ENCODE data around the gene RBMS3.

GRCh38 chr3:30026851-30027250 lies 746.0 kb downstream of the RBMS3 start:
- no peak for TF ChIP-seq CTCF (IDR thresholded peaks at IDR 0.05)
- TF ChIP-seq POLR2A (IDR thresholded peaks at IDR 0.05): no peak

All from thyroid gland (tissue), 4 donors.